Karpas-422 (cell line): ENCODE measurements around the gene APOA1. TPM values are rescaled to one million over a fixed set of nuclear protein-coding genes. Genes with fewer than 3 reads are reported as not detected.

ENCODE experiments used
- DNase-seq: peaks from one replicate; pipeline ENCODE4 v3.0.0-alpha.2; 2015
- H2AFZ ChIP-seq: fragments of 200-600 bp; sonication (generic); 2 replicates; pipeline ENCODE4 v1.6.1; 2014; ENCODE audit warnings: antibody characterized with exemption, low read length, mixed read lengths
- H3K27ac ChIP-seq: fragments of 200-600 bp; sonication (generic); 2 replicates; pipeline ENCODE4 v1.5.1; 2014; ENCODE audit warnings: mild to moderate bottlenecking, low read length, moderate library complexity
- H3K27me3 ChIP-seq: fragments of 200-600 bp; sonication (generic); 2 replicates; pipeline ENCODE4 v1.6.1; 2014; ENCODE audit warnings: low read length, mixed read lengths
- H3K36me3 ChIP-seq: fragments of 200-600 bp; sonication (generic); 2 replicates; pipeline ENCODE4 v1.6.1; 2014; ENCODE audit warnings: low read length, mixed read lengths; ENCODE audit not compliant: insufficient read depth
- H3K4me1 ChIP-seq: fragments of 200-600 bp; sonication (generic); 2 replicates; pipeline ENCODE4 v1.6.1; 2014; ENCODE audit warnings: mild to moderate bottlenecking, low read length, mixed read lengths
- H3K4me2 ChIP-seq: fragments of 200-600 bp; sonication (generic); 2 replicates; pipeline ENCODE4 v1.6.1; 2014; ENCODE audit warnings: low read length, low read depth, mild to moderate bottlenecking; ENCODE audit not compliant: poor library complexity, severe bottlenecking
- H3K4me3 ChIP-seq: fragments of 200-600 bp; sonication (generic); 2 replicates; pipeline ENCODE4 v1.5.1; 2014; ENCODE audit warnings: mild to moderate bottlenecking, antibody characterized with exemption, low read length, mixed read lengths
- H3K79me2 ChIP-seq: fragments of 200-600 bp; sonication (generic); 2 replicates; pipeline ENCODE4 v1.6.1; 2014; ENCODE audit warnings: mild to moderate bottlenecking, low read length, mixed read lengths
- H3K9ac ChIP-seq: fragments of 200-600 bp; sonication (generic); 2 replicates; pipeline ENCODE4 v1.6.0; 2014; ENCODE audit warnings: low read length
- H3K9me2 ChIP-seq: fragments of 200-600 bp; sonication (generic), shearing (Covaris generic); replicated peaks from 2 replicates; pipeline ENCODE4 v1.6.0; 2014; ENCODE audit warnings: mild to moderate bottlenecking, low read length, moderate library complexity; ENCODE audit not compliant: insufficient read depth
- H3K9me3 ChIP-seq: fragments of 300-700, 200-600 bp; sonication (generic); 2 replicates; pipeline ENCODE4 v1.6.1; 2014; ENCODE audit warnings: low read length, mixed read lengths
- H4K20me1 ChIP-seq: fragments of 200-600 bp; sonication (generic); 2 replicates; pipeline ENCODE4 v1.6.1; 2014; ENCODE audit warnings: mild to moderate bottlenecking, antibody characterized with exemption, low read length, low read depth; ENCODE audit not compliant: insufficient read depth
- total RNA-seq: library from RNA; depleted of rRNA; stranded (reverse); fragments of >200 nt; shearing (Covaris generic); gene quantifications from 2 replicates; pipeline ENCODE4 v1.2.3, GENCODE V29; 2014; ENCODE audit warnings: low replicate concordance

The APOA1 gene
- total RNA-seq, 1 experiment from 2014 or later: not detected

- Histone ChIP-seq H3K4me1 (no peaks in the 10 kb centered on the region), H3K9me2 (no peaks in the 10 kb centered on the region), H3K27me3 (no peaks in the 10 kb centered on the region), H3K9me3 (no peaks in the 10 kb centered on the region), H3K27ac (no peak overlapping the region), H4K20me1 (no peaks in the 10 kb centered on the region), H3K9ac (no peak overlapping the region), H3K4me2 (no peak overlapping the region), H3K79me2 (no peaks in the 10 kb centered on the region), H2AFZ (no peak overlapping the region), H3K36me3 (no peaks in the 10 kb centered on the region), H3K4me3 (no peak overlapping the region)
- DNase-seq: no peak
These were observed 25.5 kb upstream of the APOA1 start for GRCh38 chr11:116862951-116863350.

- Histone ChIP-seq H3K79me2 (no peaks in the 10 kb centered on the region), H4K20me1 (no peaks in the 10 kb centered on the region), H3K4me2 (no peak overlapping the region), H3K27me3 (no peaks in the 10 kb centered on the region), H3K4me1 (no peaks in the 10 kb centered on the region), H3K9me3 (no peaks in the 10 kb centered on the region), H3K4me3 (no peak overlapping the region), H2AFZ (no peak overlapping the region), H3K36me3 (no peaks in the 10 kb centered on the region), H3K27ac (no peak overlapping the region), H3K9me2 (no peaks in the 10 kb centered on the region), H3K9ac (no peak overlapping the region)
- no peak for DNase-seq
These were observed 24.8 kb upstream of the APOA1 start for GRCh38 chr11:116862185-116862584.

GRCh38 chr11:116861539-116861938 lies 24.1 kb upstream of the APOA1 start:
- Histone ChIP-seq H3K4me2 (no peak overlapping the region), H3K9me2 (no peaks in the 10 kb centered on the region), H3K4me1 (no peaks in the 10 kb centered on the region), H3K27ac (no peak overlapping the region), H3K4me3 (no peak overlapping the region), H3K9me3 (no peaks in the 10 kb centered on the region), H4K20me1 (no peaks in the 10 kb centered on the region), H2AFZ (no peak overlapping the region), H3K36me3 (no peaks in the 10 kb centered on the region), H3K79me2 (no peaks in the 10 kb centered on the region), H3K27me3 (no peaks in the 10 kb centered on the region), H3K9ac (no peak overlapping the region)
- DNase-seq: no peak

- Histone ChIP-seq H4K20me1 (no peaks in the 10 kb centered on the region), H3K4me3 (no peak overlapping the region), H3K36me3 (no peaks in the 10 kb centered on the region), H3K27me3 (no peaks in the 10 kb centered on the region), H2AFZ (no peak overlapping the region), H3K4me2 (no peak overlapping the region), H3K27ac (no peak overlapping the region), H3K9me3 (no peaks in the 10 kb centered on the region), H3K4me1 (no peaks in the 10 kb centered on the region), H3K79me2 (no peaks in the 10 kb centered on the region), H3K9ac (no peak overlapping the region), H3K9me2 (no peaks in the 10 kb centered on the region)
- DNase-seq: no peak
These were observed 22.9 kb upstream of the APOA1 start for GRCh38 chr11:116860303-116860702.

- Histone ChIP-seq H2AFZ (no peak overlapping the region), H3K27ac (no peak overlapping the region), H3K79me2 (no peaks in the 10 kb centered on the region), H3K4me2 (no peak overlapping the region), H3K4me3 (no peak overlapping the region), H3K36me3 (no peaks in the 10 kb centered on the region), H3K9me3 (no peaks in the 10 kb centered on the region), H3K27me3 (no peaks in the 10 kb centered on the region), H3K9me2 (no peaks in the 10 kb centered on the region), H3K4me1 (no peaks in the 10 kb centered on the region), H4K20me1 (no peaks in the 10 kb centered on the region), H3K9ac (no peak overlapping the region)
- no peak for DNase-seq
These were observed 21.8 kb upstream of the APOA1 start for GRCh38 chr11:116859175-116859574.

GRCh38 chr11:116857936-116858335 lies 20.5 kb upstream of the APOA1 start:
- Histone ChIP-seq H3K4me2 (no peak overlapping the region), H3K79me2 (no peaks in the 10 kb centered on the region), H3K9ac (no peak overlapping the region), H3K36me3 (no peaks in the 10 kb centered on the region), H4K20me1 (no peaks in the 10 kb centered on the region), H3K27me3 (no peaks in the 10 kb centered on the region), H3K9me2 (no peaks in the 10 kb centered on the region), H3K27ac (no peak overlapping the region), H3K9me3 (no peaks in the 10 kb centered on the region), H3K4me1 (no peaks in the 10 kb centered on the region), H2AFZ (no peak overlapping the region), H3K4me3 (no peak overlapping the region)
- no peak for DNase-seq

- no peaks in the 10 kb centered on the region for H3K36me3 ChIP-seq
- H3K27me3 ChIP-seq: no peaks in the 10 kb centered on the region
- H3K4me3 ChIP-seq: no peak overlapping the region
- H2AFZ ChIP-seq: no peak overlapping the region
- H4K20me1 ChIP-seq: no peaks in the 10 kb centered on the region
- no peak for DNase-seq
- H3K4me2 ChIP-seq: no peak overlapping the region
- no peak overlapping the region for H3K27ac ChIP-seq
- H3K79me2 ChIP-seq: no peaks in the 10 kb centered on the region
- H3K9me3 ChIP-seq: no peaks in the 10 kb centered on the region
- H3K4me1 ChIP-seq: no peaks in the 10 kb centered on the region
- no peak overlapping the region for H3K9ac ChIP-seq
- no peaks in the 10 kb centered on the region for H3K9me2 ChIP-seq
These were observed 19.9 kb upstream of the APOA1 start for GRCh38 chr11:116857316-116857715.

- no peaks in the 10 kb centered on the region for H4K20me1 ChIP-seq
- H3K27me3 ChIP-seq: no peaks in the 10 kb centered on the region
- no peak for DNase-seq
- H3K4me3 ChIP-seq: no peak overlapping the region
- H3K9ac ChIP-seq: no peak overlapping the region
- H2AFZ ChIP-seq: no peak overlapping the region
- H3K4me2 ChIP-seq: no peak overlapping the region
- H3K36me3 ChIP-seq: no peaks in the 10 kb centered on the region
- H3K79me2 ChIP-seq: no peaks in the 10 kb centered on the region
- H3K27ac ChIP-seq: no peak overlapping the region
- no peaks in the 10 kb centered on the region for H3K9me3 ChIP-seq
- H3K4me1 ChIP-seq: no peaks in the 10 kb centered on the region
- H3K9me2 ChIP-seq: no peaks in the 10 kb centered on the region
These were observed 19.0 kb upstream of the APOA1 start for GRCh38 chr11:116856423-116856822.

- Histone ChIP-seq H3K79me2 (no peaks in the 10 kb centered on the region), H3K4me2 (no peak overlapping the region), H3K4me1 (no peaks in the 10 kb centered on the region), H4K20me1 (no peaks in the 10 kb centered on the region), H3K9me3 (no peaks in the 10 kb centered on the region), H3K27me3 (no peaks in the 10 kb centered on the region), H3K36me3 (no peaks in the 10 kb centered on the region), H2AFZ (no peak overlapping the region), H3K27ac (no peak overlapping the region), H3K9ac (no peak overlapping the region), H3K9me2 (no peaks in the 10 kb centered on the region), H3K4me3 (no peak overlapping the region)
- no peak for DNase-seq
These were observed 18.0 kb upstream of the APOA1 start for GRCh38 chr11:116855413-116855812.
